HFFc6 (cell line): ENCODE data around the gene GOLGA6L24. TPM values are rescaled to one million over a fixed set of nuclear protein-coding genes. Genes with fewer than 3 reads are reported as not detected.
"Not testable (repeated sequence)": the region's sequence is repeated elsewhere in the genome, so short reads cannot be mapped to it uniquely, and the experiment has no call there.

Source experiments
- DNase-seq: peaks from one replicate; pipeline ENCODE4 v3.0.0-alpha.2; 2018
- H3K27ac Mint-ChIP-seq: 2 replicates; pipeline ENCODE4 v1.8.0; 2020; ENCODE audit warnings: mild to moderate bottlenecking, mixed read lengths
- H3K27me3 Mint-ChIP-seq: 2 replicates; pipeline ENCODE4 v1.8.0; 2021; ENCODE audit warnings: mild to moderate bottlenecking, moderate library complexity, mixed read lengths; ENCODE audit not compliant: insufficient read depth
- H3K36me3 Mint-ChIP-seq: 2 replicates; pipeline ENCODE4 v1.8.0; 2021; ENCODE audit warnings: low read depth, mixed read lengths
- H3K4me1 Mint-ChIP-seq: 2 replicates; pipeline ENCODE4 v1.8.0; 2020; ENCODE audit warnings: low read depth, mixed read lengths
- H3K4me3 Mint-ChIP-seq: 2 replicates; pipeline ENCODE4 v1.8.0; 2020; ENCODE audit warnings: mild to moderate bottlenecking, moderate library complexity, mixed read lengths
- H3K9me3 Mint-ChIP-seq: 2 replicates; pipeline ENCODE4 v1.8.0; 2020; ENCODE audit warnings: mild to moderate bottlenecking, mixed read lengths
- long read RNA-seq: library from polyadenylated mRNA; unstranded; transcript quantifications from one replicate; pipeline ENCODE4 v2.0.0, GENCODE V29; 2019
- total RNA-seq, 6 experiments: library from RNA; stranded (reverse); fragmentation: NEBNext Ultra II Directional; extraction: Animal tissue kit (Norgen Biotek cat#: 25700); gene quantifications; 2 replicates in 1 of 6; 3 replicates in 5 of 6; pipeline ENCODE4 v1.2.3, GENCODE V29; 2021

GOLGA6L24 gene, protein sequence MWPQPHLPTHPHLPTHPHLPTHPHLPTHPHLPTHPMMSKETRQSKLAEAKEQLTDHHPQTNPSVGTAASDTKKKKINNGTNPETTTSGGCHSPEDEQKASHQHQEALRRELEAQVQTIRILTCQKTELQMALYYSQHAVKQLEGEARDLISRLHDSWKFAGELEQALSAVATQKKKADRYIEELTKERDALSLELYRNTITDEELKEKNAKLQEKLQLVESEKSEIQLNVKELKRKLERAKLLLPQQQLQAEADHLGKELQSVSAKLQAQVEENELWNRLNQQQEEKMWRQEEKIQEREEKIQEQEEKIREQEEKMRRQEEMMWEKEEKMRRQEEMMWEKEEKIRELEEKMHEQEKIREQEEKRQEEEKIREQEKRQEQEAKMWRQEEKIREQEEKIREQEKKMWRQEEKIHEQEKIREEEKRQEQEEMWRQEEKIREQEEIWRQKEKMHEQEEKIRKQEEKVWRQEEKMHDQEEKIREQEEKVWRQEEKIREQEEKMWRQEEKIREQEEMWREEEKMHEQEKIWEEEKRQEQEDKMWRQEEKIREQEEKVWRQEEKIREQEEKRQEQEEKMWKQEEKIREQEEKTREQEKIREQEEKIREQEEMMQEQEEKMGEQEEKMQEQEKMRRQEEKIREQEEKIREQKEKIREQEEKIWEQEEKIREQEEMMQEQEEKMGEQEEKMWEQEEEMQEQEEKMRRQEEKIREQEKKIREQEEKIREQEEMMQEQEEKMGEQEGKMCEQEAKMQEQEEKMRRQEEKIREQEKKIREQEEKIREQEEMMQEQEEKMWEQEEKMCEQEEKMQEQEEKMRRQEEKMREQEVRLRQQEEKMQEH
- total RNA-seq: not detected
- long read RNA-seq: 0 reads

DNA sequence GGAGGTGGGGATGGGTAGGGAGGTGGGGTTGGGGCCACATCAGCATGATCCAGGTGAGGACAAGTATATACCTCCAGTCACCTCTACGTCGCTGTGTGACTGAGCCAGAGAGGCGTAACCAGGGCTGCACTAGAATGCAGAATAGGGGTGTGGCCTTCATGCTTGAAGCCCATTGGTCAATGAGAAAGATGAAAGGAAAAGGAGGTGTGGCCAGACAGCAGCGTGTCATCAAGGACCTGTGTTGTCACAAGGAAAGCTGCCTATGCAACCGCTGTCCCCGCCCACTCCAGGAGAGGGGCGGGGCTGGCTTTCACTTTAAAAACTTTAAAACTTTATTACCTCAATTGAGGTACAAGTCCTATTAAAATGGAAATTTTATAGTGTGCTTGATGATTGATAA is at the start of gene GOLGA6L24:
Gene GOLGA6L24 (minus strand): TSS at position 101 of the 400 bp plus-strand sequence. CDS start 61 bp downstream, at position 40.
- H3K36me3 Mint-ChIP-seq, H3K27ac Mint-ChIP-seq, H3K27me3 Mint-ChIP-seq, H3K9me3 Mint-ChIP-seq, H3K4me3 Mint-ChIP-seq, DNase-seq, H3K4me1 Mint-ChIP-seq: not testable (repeated sequence)

DNA sequence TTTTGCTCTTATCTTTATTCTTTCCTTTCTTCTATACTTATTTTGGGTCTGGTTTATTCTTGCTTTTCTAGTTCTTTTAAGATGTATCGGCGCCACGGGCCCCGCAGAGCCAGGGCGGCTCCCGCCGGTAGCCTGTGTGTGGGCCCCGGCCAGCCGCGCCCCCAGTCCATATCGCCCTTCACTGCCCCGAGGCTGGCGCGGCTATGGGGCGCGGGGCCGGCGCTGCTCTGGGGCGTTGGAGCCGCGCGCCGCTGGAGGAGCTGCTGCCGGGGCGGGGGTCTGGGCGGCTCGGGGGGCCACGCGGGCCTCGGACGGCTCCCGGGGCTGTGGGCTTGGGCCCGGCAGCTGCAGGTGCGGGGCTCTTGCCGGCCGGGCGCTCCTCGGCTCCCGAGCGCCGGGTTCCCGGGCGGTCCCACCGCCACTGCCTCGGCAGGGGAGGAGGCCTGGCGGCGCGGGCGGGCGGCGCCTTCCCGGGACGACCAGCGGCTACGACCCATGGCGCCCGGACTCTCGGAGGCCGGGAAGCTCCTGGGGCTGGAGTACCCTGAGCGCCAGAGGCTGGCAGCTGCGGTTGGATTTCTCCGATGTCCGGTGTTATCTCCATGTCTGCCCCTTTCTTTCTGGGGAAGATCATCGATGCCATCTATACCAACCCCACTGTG is 45.0 kb upstream of the GOLGA6L24 start:
- H3K36me3 Mint-ChIP-seq, DNase-seq, H3K4me1 Mint-ChIP-seq, H3K9me3 Mint-ChIP-seq, H3K27ac Mint-ChIP-seq, H3K4me3 Mint-ChIP-seq, H3K27me3 Mint-ChIP-seq: not testable (repeated sequence)

DNA sequence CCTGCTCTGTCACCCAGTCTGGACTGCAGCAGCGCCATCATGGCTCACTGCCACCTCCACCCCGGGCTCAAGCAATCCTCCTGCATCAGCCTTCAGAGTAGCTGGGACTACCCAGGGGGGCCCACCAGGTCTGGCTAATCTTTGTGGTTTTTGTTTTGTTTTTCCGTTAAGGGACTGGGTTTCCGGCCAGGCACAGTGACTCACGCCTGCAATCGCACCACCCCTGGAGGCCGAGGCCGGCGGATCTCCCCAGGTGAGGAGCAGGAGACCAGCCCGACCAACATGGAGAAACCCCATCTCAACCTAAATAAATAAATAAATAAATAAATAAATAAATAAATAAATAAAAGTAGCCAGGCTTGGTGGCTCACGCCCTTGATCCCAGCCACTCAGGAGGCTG is 38.1 kb upstream of the GOLGA6L24 start:
- H3K36me3 Mint-ChIP-seq, H3K4me3 Mint-ChIP-seq, H3K9me3 Mint-ChIP-seq, H3K27ac Mint-ChIP-seq, DNase-seq, H3K4me1 Mint-ChIP-seq, H3K27me3 Mint-ChIP-seq: not testable (repeated sequence)

DNA sequence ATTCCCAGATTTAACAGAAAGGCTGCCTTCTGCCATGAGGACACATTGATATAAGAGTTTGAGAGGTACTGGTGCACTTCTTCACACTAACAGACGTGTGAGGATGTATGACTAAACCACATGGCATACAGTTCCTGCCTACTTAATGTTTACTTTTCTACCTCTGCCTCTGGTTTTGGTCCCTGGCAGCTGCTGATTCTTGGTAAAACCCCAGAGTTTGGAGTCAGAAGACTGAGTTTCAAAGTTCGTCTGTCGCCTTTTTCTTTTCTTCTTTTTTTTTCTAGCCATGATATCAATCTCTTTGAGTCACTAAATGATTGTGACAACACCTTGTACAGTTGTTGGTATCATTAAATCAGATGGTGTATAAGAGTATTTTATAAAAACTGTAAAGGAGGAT is 22.2 kb upstream of the GOLGA6L24 start:
- not testable (repeated sequence) for H3K4me3 Mint-ChIP-seq, H3K4me1 Mint-ChIP-seq, H3K27ac Mint-ChIP-seq, H3K9me3 Mint-ChIP-seq, DNase-seq, H3K36me3 Mint-ChIP-seq, H3K27me3 Mint-ChIP-seq

DNA sequence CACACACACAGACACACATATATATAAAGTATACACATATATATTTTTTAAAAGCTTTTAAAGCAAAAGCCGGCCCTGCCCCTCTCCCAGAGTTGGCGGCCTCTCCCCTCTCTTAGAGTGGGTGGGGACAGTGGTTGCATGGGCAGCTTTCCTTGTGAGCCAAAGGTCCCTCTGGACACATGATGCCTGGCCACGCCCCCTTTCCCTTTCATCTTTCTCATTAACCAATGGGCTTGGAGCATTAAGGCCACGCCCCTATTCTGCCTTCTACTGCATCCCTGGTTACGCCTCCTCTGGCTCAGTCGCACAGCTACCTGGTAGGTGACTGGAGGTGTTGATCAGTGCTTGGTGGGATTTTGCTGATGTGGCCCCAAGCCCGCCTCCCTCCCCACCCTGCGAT is 20.5 kb upstream of the GOLGA6L24 start, which contains the start of gene GOLGA8F:
Gene GOLGA8F (plus strand): TSS at position 301 of the 400 bp plus-strand sequence. CDS start 98 bp downstream, at position 399.
- H3K4me3 Mint-ChIP-seq, H3K36me3 Mint-ChIP-seq, H3K9me3 Mint-ChIP-seq, H3K4me1 Mint-ChIP-seq, H3K27me3 Mint-ChIP-seq, H3K27ac Mint-ChIP-seq, DNase-seq: not testable (repeated sequence)

DNA sequence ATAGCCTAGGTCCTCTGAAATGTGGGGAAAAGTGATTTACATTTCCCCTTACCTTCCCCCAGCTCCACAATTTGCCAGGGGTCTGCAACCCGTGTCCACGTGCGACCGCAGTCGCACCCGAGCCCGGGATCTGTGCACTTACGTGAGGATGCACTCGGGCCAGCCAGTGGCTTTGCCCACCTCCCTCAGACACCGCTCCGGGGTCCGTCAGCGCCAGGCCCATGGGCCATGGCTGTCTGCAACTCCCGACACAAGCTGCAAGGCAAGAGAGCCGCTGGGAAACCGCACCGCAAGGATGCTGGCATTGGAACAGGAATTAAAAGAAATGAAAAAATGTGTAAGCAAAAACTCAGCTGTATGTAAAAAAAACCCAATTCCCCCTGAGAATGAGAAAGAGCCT is 7.6 kb upstream of the GOLGA6L24 start:
- H3K4me3 Mint-ChIP-seq, H3K27me3 Mint-ChIP-seq, H3K36me3 Mint-ChIP-seq, DNase-seq, H3K9me3 Mint-ChIP-seq, H3K27ac Mint-ChIP-seq, H3K4me1 Mint-ChIP-seq: not testable (repeated sequence)

DNA sequence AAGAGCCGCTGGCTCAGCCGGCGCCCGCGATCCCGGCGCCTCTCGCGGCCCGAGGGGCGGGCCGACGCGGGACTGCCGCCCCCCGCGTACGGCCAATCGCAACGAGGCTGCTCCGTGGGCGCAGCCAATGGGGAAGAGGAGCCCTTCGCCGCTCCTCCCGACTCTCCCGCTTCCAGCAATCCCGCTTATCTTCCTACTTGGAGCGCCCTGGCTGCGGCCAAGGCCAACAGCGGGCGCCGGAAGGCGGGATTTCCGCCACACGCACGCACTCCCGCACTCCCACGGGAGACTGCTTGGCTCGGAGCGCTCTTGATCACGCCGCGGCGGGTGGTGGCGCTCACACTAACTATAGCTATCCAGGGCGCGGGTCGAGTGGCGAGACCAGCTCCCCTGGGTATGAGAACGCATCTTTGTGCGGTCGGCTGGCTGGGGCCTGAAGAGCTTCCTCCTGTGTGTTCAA is 35.7 kb downstream of the GOLGA6L24 start, which contains the start of gene HERC2:
Gene HERC2 (minus strand): TSS at position 51 of the 460 bp plus-strand sequence. CDS start 746 bp downstream, outside the sequence.
- peak within 1 kb of the TSS; percentile 84 for H3K27ac Mint-ChIP-seq
- H3K9me3 Mint-ChIP-seq, H3K4me1 Mint-ChIP-seq, H3K27me3 Mint-ChIP-seq, DNase-seq: not testable (repeated sequence)
- H3K36me3 Mint-ChIP-seq: peaks cover 17% of the 10 kb centered on the region
- H3K4me3 Mint-ChIP-seq: peak within 1 kb of the TSS; percentile 95

DNA sequence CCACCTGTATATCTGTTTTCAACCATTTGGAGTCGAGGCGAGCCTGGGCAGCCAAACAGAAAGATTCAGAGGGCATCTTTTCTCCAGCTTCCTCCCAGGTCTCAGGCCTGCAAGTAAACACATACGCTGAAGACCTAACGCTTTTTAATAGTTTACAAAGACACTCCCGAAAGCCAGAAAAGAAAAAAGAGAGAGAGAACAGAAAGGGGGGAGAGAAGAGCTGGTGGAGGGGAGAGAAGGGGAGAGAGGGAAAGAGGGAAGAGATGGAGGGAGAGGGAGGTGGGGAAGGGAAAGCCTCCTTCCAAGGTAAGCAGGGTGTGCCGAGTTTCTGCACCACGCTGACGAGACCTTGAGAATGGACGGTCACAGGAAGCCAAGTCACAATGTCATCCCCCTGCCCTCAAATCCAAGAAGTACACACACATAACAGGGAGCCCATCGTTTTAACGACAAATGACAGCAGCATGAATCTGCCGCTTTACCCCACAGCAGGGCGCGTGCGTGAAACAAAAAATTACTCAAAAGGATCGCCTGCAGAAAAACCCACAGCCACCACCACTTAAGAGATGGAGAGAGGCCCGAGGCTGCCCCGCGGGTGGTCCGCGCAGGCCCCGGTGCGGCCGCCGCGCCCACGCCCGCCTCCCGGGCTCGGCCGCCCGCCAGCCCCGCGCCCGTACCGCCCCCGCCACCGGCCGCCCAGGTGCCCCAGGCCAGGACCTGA is 36.4 kb downstream of the GOLGA6L24 start:
- Mint-ChIP-seq H3K27ac (peak overlapping the region; percentile 84), H3K36me3 (peaks cover 23% of the 10 kb centered on the region), H3K4me3 (peak overlapping the region; percentile 95)
- H3K27me3 Mint-ChIP-seq, H3K9me3 Mint-ChIP-seq, DNase-seq, H3K4me1 Mint-ChIP-seq: not testable (repeated sequence)

DNA sequence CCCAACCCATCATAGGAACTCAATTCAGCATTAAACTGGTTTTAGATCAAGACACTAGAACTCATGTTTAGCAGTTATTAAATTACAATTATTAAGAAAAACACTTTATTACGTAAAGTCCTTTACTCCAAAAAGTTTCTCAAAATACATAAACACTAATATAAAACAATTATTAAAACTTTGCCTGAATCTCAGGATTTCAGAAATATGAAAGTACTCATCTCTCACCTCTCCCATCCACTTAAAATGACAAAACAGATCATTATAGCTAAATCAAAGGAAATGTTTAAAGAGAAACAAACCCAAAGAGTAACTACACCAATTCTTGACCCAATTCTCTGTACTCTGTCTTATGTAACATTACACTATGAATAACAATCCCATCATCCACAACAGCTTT is 38.2 kb downstream of the GOLGA6L24 start:
- Mint-ChIP-seq H3K4me3 (peak overlapping the region; percentile 49; the same call in 1 of the 2 replicates), H3K36me3 (peaks cover 38% of the 10 kb centered on the region)
- H3K4me1 Mint-ChIP-seq, H3K27ac Mint-ChIP-seq, H3K27me3 Mint-ChIP-seq, DNase-seq, H3K9me3 Mint-ChIP-seq: not testable (repeated sequence)

DNA sequence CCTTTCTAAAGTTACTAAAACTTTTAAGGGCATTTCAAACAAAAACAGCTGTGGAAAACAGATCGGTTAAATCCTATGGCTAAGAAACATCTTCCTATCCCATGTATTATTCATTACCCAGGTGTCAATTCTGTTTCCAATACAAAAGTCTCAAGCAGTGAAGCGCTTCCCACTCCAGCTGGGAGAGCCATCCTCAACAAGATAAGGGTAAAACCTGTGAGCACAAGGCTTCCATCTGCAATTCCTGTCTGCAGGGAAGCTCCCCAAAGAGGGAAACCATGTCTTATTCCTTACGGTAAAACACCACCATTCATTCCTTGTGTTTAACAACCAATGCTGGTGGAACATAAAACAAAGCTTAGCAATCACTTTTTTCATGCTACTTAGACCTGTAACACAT is 39.1 kb downstream of the GOLGA6L24 start:
- not testable (repeated sequence) for DNase-seq, H3K4me1 Mint-ChIP-seq, H3K4me3 Mint-ChIP-seq, H3K27me3 Mint-ChIP-seq, H3K27ac Mint-ChIP-seq, H3K9me3 Mint-ChIP-seq
- H3K36me3 Mint-ChIP-seq: peaks cover 44% of the 10 kb centered on the region

DNA sequence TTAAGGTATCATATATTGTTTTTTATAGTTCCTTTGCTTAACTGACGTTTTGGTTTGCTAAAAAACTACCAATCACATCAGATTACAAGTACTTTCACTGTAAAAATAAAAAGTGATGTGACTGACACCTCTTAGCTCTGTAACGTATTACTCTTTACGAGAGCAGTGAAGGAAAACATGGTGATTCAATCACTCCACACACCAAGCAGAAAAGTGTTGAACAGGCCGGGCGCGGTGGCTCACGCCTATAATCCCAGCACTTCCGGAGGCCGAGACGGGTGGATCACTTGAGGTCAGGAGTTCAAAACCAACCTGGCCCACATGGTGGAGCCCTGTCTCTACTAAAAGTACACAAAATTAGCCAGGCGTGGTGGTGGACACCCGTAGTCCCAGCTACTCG is 39.8 kb downstream of the GOLGA6L24 start:
- not testable (repeated sequence) for H3K9me3 Mint-ChIP-seq, H3K4me1 Mint-ChIP-seq, H3K27ac Mint-ChIP-seq, H3K4me3 Mint-ChIP-seq, H3K27me3 Mint-ChIP-seq, DNase-seq
- H3K36me3 Mint-ChIP-seq: peaks cover 49% of the 10 kb centered on the region

DNA sequence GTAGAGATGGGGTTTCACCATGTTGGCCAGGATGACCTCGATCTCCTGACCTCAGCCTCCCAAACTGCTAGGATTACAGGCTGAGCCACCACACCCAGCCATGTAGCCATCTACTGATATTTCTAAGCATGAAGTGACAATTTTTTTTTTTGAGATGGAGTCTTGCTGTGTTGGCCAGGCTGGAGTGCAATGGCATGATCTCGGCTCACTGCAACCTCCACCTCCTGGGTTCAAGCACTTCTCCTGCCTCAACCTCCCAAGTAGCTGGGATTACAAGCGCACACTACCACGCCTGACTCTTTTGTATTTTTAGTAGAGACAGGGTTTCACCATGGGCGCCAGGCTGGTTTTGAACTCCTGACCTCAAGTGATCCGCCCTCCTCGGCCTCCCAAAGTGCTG is 40.9 kb downstream of the GOLGA6L24 start:
- not testable (repeated sequence) for H3K27me3 Mint-ChIP-seq, H3K9me3 Mint-ChIP-seq, H3K4me1 Mint-ChIP-seq, DNase-seq, H3K27ac Mint-ChIP-seq, H3K4me3 Mint-ChIP-seq
- H3K36me3 Mint-ChIP-seq: peaks cover 49% of the 10 kb centered on the region

DNA sequence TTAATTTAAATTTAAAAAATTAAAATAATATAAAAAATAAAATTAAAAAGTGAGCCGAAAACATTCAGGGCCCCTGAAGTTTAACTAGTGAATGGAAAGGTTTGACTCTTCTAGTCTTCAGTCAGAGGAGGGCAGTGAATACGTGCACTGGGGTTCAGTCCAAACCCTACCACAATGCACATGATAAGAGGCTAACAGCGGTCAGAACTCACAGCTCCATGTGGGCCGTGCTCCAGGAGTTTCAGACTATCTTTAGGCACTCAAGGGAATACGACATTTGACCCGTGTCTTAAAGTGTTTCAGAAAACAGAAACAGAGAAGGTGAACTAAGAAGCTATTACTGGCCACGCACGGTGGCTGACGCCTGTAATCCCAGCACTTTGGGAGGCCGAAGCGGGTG is 47.4 kb downstream of the GOLGA6L24 start:
- DNase-seq, H3K4me3 Mint-ChIP-seq, H3K27me3 Mint-ChIP-seq, H3K27ac Mint-ChIP-seq, H3K4me1 Mint-ChIP-seq: not testable (repeated sequence)
- Mint-ChIP-seq H3K9me3 (peaks cover 29% of the 10 kb centered on the region), H3K36me3 (peaks cover 57% of the 10 kb centered on the region)
